CD14-positive monocyte (primary cell): ENCODE results near the gene SETBP1. TPM values are rescaled to one million over a fixed set of nuclear protein-coding genes. Genes with fewer than 3 reads are reported as not detected.

ENCODE experiments used
- DNase-seq, 3 donors: peaks; one replicate each; pipeline ENCODE4 v3.0.0-alpha.2; 2011 to 2022
- H2AFZ ChIP-seq: 2 replicates; pipeline ENCODE4 v1.6.0; 2012; ENCODE audit warnings: mild to moderate bottlenecking, low read depth, low read length, inconsistent platforms; ENCODE audit not compliant: insufficient read depth, poor library complexity, severe bottlenecking
- H3K27ac ChIP-seq, 2 donors: 1 replicate in 1 of 2; 2 replicates in 1 of 2; pipeline ENCODE4 v1.5.1; 2012 to 2013; ENCODE audit warnings: low read length in 2 of 2, control low read depth in 1 of 2, inconsistent platforms in 1 of 2, low read depth in 1 of 2, mild to moderate bottlenecking in 1 of 2
- H3K27me3 ChIP-seq, 2 donors: one replicate each; pipeline versions ENCODE4 v1.6.0 to v1.6.1; 2011 to 2013; ENCODE audit warnings: low read length in 2 of 2; ENCODE audit not compliant: control insufficient read depth in 2 of 2, insufficient read depth in 2 of 2
- H3K36me3 ChIP-seq, 2 donors: replicated peaks in 1 of 2; 1 replicate in 1 of 2; 2 replicates in 1 of 2; pipeline versions ENCODE4 v1.5.1 to v1.6.1; 2012 to 2013; ENCODE audit warnings: low read length in 2 of 2, control low read depth in 1 of 2, inconsistent platforms in 1 of 2, mild to moderate bottlenecking in 1 of 2; ENCODE audit not compliant: insufficient read depth in 2 of 2, control insufficient read depth in 1 of 2
- H3K4me1 ChIP-seq, 2 donors: 1 replicate in 1 of 2; 2 replicates in 1 of 2; pipeline versions ENCODE4 v1.5.1 to v1.6.1; 2012 to 2013; ENCODE audit warnings: low read length in 2 of 2, control low read depth in 1 of 2, inconsistent platforms in 1 of 2, mild to moderate bottlenecking in 1 of 2, moderate library complexity in 1 of 2; ENCODE audit not compliant: insufficient read depth in 2 of 2, control insufficient read depth in 1 of 2
- H3K4me2 ChIP-seq: replicated peaks from 2 replicates; pipeline ENCODE3; 2012; ENCODE audit warnings: low read length, moderate library complexity, mild to moderate bottlenecking; ENCODE audit not compliant: poor library complexity, severe bottlenecking; ENCODE audit errors: extremely low read depth
- H3K4me3 ChIP-seq, 3 experiments: fragments of 200-600 bp in 1 of 3; sonication (generic) in 1 of 3; replicated peaks in 1 of 3; 1 replicate in 2 of 3; 2 replicates in 1 of 3; pipeline ENCODE4 v1.5.1; 2011 to 2013; ENCODE audit warnings: low read length in 3 of 3, mild to moderate bottlenecking in 3 of 3, control low read depth in 2 of 3, low read depth in 2 of 3, inconsistent platforms in 1 of 3, moderate library complexity in 1 of 3
- H3K79me2 ChIP-seq: 2 replicates; pipeline ENCODE4 v1.6.0; 2012; ENCODE audit warnings: mild to moderate bottlenecking, control low read depth, inconsistent platforms, low read length, moderate library complexity; ENCODE audit not compliant: insufficient read depth
- H3K9ac ChIP-seq: 2 replicates; pipeline ENCODE4 v1.6.0; 2017; ENCODE audit warnings: low read length, mild to moderate bottlenecking; ENCODE audit not compliant: insufficient read depth, poor library complexity, severe bottlenecking
- H3K9me3 ChIP-seq, 2 donors: replicated peaks in 1 of 2; 1 replicate in 1 of 2; 2 replicates in 1 of 2; pipeline versions ENCODE4 v1.5.1 to v1.6.1; 2012 to 2013; ENCODE audit warnings: low read length in 2 of 2, control low read depth in 1 of 2; ENCODE audit not compliant: control insufficient read depth in 1 of 2, insufficient read depth in 1 of 2
- H4K20me1 ChIP-seq: 2 replicates; pipeline ENCODE4 v1.6.0; 2012; ENCODE audit warnings: mild to moderate bottlenecking, low read length, control low read depth, moderate library complexity; ENCODE audit not compliant: insufficient read depth
- H3K27ac Mint-ChIP-seq, 7 donors: one replicate each; pipeline ENCODE4 v1.8.0; 2020; ENCODE audit warnings: mild to moderate bottlenecking in 7 of 7, mixed read lengths in 7 of 7, moderate library complexity in 6 of 7, inconsistent platforms in 2 of 7
- H3K27me3 Mint-ChIP-seq, 3 donors: one replicate each; pipeline ENCODE4 v1.8.0; 2021 to 2022; ENCODE audit warnings: low read depth in 3 of 3, mild to moderate bottlenecking in 3 of 3, mixed read lengths in 3 of 3, moderate library complexity in 3 of 3, inconsistent platforms in 1 of 3
- H3K36me3 Mint-ChIP-seq, 2 donors: one replicate each; pipeline ENCODE4 v1.8.0; 2020; ENCODE audit warnings: mixed read lengths in 2 of 2, inconsistent platforms in 1 of 2, mild to moderate bottlenecking in 1 of 2
- H3K4me1 Mint-ChIP-seq: one replicate; pipeline ENCODE4 v1.8.0; 2020; ENCODE audit warnings: mild to moderate bottlenecking, mixed read lengths
- H3K4me3 Mint-ChIP-seq, 2 donors: one replicate each; pipeline ENCODE4 v1.8.0; 2020; ENCODE audit warnings: mild to moderate bottlenecking in 2 of 2, mixed read lengths in 2 of 2, moderate library complexity in 1 of 2
- H3K9me3 Mint-ChIP-seq, 7 donors: one replicate each; pipeline ENCODE4 v1.8.0; 2020 to 2022; ENCODE audit warnings: mixed read lengths in 7 of 7, mild to moderate bottlenecking in 6 of 7, moderate library complexity in 6 of 7, inconsistent platforms in 2 of 7
- WGBS: methylation state at CpG from one replicate; pipeline ENCODE4 v1.1.5; 2013; ENCODE audit warnings: missing lambda C conversion rate; ENCODE audit not compliant: insufficient coverage; 5-methylcytosine and 5-hydroxymethylcytosine counted together
- intact Hi-C, 2 donors: fragments of 100-400 bp; cut with micrococcal nuclease; formaldehyde crosslinking; loops; one replicate each; pipeline versions ENCODE4 v1.15.0 to v1.15.1; 2023
- polyA plus RNA-seq, 3 donors: library from polyadenylated mRNA; depleted of rRNA in 1 of 3; unstranded in 2 of 3; stranded (reverse) in 1 of 3; fragments of 300-500 nt in 2 of 3; fragments of >200 nt in 1 of 3; fragmentation: Illumina TruSeq in 2 of 3; gene quantifications; 1 replicate in 2 of 3; 2 replicates in 1 of 3; pipeline ENCODE4 v1.2.3, GENCODE V29; 2012 to 2021
- TF ChIP-seq, protein P1 (sequence below): fragments of 200-600 bp; IDR thresholded peaks from one replicate; pipeline ENCODE4 v1.8.0; 2022; ENCODE audit warnings: antibody characterized with exemption, mild to moderate bottlenecking

The SETBP1 gene
- polyA plus RNA-seq, 3 donors: 0.01 to 1.2 TPM; not detected in 1

DNA sequence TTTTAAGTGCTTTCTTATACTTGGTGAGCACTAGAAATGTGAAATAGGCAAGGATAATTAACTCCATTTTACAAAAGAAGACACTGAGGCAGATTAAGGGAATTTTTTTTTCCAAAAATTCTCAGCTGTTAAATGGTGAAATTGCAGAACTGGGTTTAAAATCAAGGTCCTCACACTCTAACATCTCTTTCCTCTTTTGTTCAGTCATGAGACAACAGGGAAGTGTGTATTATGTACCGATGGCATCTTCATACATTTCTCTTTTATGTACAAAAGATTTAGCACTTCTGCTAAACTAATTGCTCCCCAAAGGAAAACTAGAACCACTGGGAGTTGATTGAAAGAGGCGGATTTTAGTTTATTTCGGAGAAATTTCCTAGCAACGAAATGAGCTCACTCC lies 203.0 kb downstream of the SETBP1 start:
- no peaks in the 10 kb centered on the region for H4K20me1 ChIP-seq
- intact Hi-C loops: no loop called here
- TF ChIP-seq, protein P1, sequence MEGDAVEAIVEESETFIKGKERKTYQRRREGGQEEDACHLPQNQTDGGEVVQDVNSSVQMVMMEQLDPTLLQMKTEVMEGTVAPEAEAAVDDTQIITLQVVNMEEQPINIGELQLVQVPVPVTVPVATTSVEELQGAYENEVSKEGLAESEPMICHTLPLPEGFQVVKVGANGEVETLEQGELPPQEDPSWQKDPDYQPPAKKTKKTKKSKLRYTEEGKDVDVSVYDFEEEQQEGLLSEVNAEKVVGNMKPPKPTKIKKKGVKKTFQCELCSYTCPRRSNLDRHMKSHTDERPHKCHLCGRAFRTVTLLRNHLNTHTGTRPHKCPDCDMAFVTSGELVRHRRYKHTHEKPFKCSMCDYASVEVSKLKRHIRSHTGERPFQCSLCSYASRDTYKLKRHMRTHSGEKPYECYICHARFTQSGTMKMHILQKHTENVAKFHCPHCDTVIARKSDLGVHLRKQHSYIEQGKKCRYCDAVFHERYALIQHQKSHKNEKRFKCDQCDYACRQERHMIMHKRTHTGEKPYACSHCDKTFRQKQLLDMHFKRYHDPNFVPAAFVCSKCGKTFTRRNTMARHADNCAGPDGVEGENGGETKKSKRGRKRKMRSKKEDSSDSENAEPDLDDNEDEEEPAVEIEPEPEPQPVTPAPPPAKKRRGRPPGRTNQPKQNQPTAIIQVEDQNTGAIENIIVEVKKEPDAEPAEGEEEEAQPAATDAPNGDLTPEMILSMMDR: no peak
- no peaks in the 10 kb centered on the region for H3K36me3 ChIP-seq
- no peaks in the 10 kb centered on the region for H3K79me2 ChIP-seq
- H3K9ac ChIP-seq: no peak overlapping the region
- H3K27me3 ChIP-seq: peaks cover 3 to 4% of the 10 kb centered on the region in 2 donors
- Mint-ChIP-seq H3K4me3 (no peak overlapping the region), H3K27ac (no peak overlapping the region), H3K4me1 (peaks cover 8% of the 10 kb centered on the region), H3K36me3 (no peaks in the 10 kb centered on the region), H3K27me3 (peaks cover 5 to 11% (median 10%) of the 10 kb centered on the region in 3 donors), H3K9me3 (peaks cover 0 to 3% (median 0%) of the 10 kb centered on the region in 7 donors)
- no peak overlapping the region for H2AFZ ChIP-seq
- no peak overlapping the region for H3K27ac ChIP-seq
- H3K4me1 ChIP-seq: no peaks in the 10 kb centered on the region
- peak in 2 of 3 donors; percentile 9 to 11 for DNase-seq
- no CpG with 5 or more reads among the region's 4 CpGs for WGBS
- no peak overlapping the region for H3K4me3 ChIP-seq
- H3K9me3 ChIP-seq: no peaks in the 10 kb centered on the region
- H3K4me2 ChIP-seq: no peak overlapping the region

DNA sequence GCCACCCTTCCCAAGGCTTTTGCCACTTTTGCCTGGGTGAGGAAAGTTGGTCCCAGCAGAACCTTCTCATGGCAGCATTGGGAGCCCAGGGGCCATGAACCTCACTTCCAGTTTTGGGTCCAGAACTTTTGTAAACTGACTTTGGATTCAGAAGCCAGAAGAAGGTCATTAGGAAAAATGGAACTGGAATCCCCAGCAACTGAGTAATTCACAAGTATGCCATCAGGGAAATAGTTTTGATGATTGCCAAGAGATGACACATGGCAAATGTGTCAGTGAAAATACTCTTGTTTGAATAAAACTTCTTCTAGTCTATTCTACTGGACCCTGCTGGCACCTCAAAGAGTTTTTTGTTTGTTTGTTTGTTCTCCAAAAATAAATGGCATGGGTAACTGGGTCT lies 203.7 kb downstream of the SETBP1 start:
- Histone ChIP-seq H3K79me2 (no peaks in the 10 kb centered on the region), H4K20me1 (no peaks in the 10 kb centered on the region), H2AFZ (no peak overlapping the region), H3K9me3 (no peaks in the 10 kb centered on the region), H3K4me3 (no peak overlapping the region), H3K27ac (no peak overlapping the region), H3K4me1 (no peaks in the 10 kb centered on the region), H3K36me3 (no peaks in the 10 kb centered on the region), H3K4me2 (no peak overlapping the region), H3K9ac (no peak overlapping the region), H3K27me3 (peaks cover 3 to 4% of the 10 kb centered on the region in 2 donors)
- H3K4me1 Mint-ChIP-seq: peaks cover 12% of the 10 kb centered on the region
- H3K27ac Mint-ChIP-seq: no peak overlapping the region
- no peak overlapping the region for H3K4me3 Mint-ChIP-seq
- peaks cover 0 to 3% (median 0%) of the 10 kb centered on the region in 7 donors for H3K9me3 Mint-ChIP-seq
- H3K27me3 Mint-ChIP-seq: peaks cover 5 to 11% (median 8%) of the 10 kb centered on the region in 3 donors
- no peak for DNase-seq
- intact Hi-C loops: no loop called here
- H3K36me3 Mint-ChIP-seq: no peaks in the 10 kb centered on the region
- TF ChIP-seq, protein P1: no peak
